ENCODE measurements around the gene GRIA1.

- TF ChIP-seq YY1 (IDR thresholded peaks at IDR 0.05; ENCODE audit: insufficient read depth, insufficient read length), result no peak
- no peak for TF ChIP-seq ZNF274 (IDR thresholded peaks at IDR 0.05; ENCODE audit: low read depth, low read length)
- no peak for TF ChIP-seq SUZ12 (IDR thresholded peaks at IDR 0.05; ENCODE audit: extremely low read depth, insufficient read depth, insufficient read length)
These were observed 104.3 kb downstream of the GRIA1 start for GRCh38 chr5:153594785-153595184.
